ENCODE results near the gene AKT2.

AKT2 gene

DNA sequence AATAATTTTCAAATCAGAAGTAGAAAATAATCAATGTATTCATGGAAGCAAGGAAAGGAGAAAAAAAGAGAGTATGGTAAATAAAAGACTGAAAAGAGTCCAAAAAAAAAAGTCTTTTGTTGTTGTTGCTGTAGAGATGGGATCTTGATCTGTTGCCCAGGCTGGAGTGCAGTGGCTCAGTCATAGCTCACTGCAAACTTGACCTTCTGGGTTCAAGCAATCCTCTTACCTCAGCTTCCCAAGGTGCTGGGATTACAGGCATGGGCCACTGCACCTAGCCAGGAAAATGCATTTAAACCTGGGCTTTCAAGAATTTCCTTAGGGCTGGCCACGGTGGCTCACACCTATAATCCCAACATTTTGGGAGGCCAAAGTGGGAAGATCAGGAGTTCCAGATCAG is 100.9 kb downstream of the AKT2 start:
- DNase-seq (ENCODE audit: low spot score) = no peak
